CD4-positive, alpha-beta memory T cell (primary cell): ENCODE results near the gene SCGB2A2. TPM values are rescaled to one million over a fixed set of nuclear protein-coding genes. Genes with fewer than 3 reads are reported as not detected.

Experiments
- polyA plus RNA-seq, 2 donors: library from polyadenylated mRNA; unstranded; fragments of 300-500 nt; fragmentation: Illumina TruSeq; gene quantifications; one replicate each; pipeline ENCODE4 v1.2.3, GENCODE V29; 2021
- total RNA-seq, 2 experiments: library from RNA; stranded (reverse); gene quantifications; one replicate each; pipeline ENCODE4 v1.2.3, GENCODE V29; 2021

Gene SCGB2A2
- total and polyA plus RNA-seq, 4 experiments from 2014 or later, result not detected

Other genes with a start within 250 kb of the SCGB2A2 start
- gene INCENP, start 146.1 kb upstream of the SCGB2A2 start, total RNA-seq, result 10 to 100 TPM; 28.4 to 32.1 TPM
- gene INCENP, start 146.1 kb upstream of the SCGB2A2 start, polyA plus RNA-seq, result 1 to 10 TPM in 1 of 2 donors, not detected in 1; 2.7 TPM
- gene SCGB1D1, start 79.9 kb upstream of the SCGB2A2 start, total RNA-seq, result not detected
- not detected for gene SCGB1D1, start 79.9 kb upstream of the SCGB2A2 start, polyA plus RNA-seq
- gene SCGB2A1, start 61.5 kb upstream of the SCGB2A2 start, total RNA-seq, result not detected
- not detected for gene SCGB2A1, start 61.5 kb upstream of the SCGB2A2 start, polyA plus RNA-seq
- gene SCGB1D2, start 27.9 kb upstream of the SCGB2A2 start, total RNA-seq, result not detected
- not detected for gene SCGB1D2, start 27.9 kb upstream of the SCGB2A2 start, polyA plus RNA-seq
- not detected for gene SCGB1D4, start 28.9 kb downstream of the SCGB2A2 start, total RNA-seq
- gene SCGB1D4, start 28.9 kb downstream of the SCGB2A2 start, polyA plus RNA-seq, result not detected
- gene ASRGL1, start 67.3 kb downstream of the SCGB2A2 start, total RNA-seq, result 1 to 10 TPM; 1.2 to 2.1 TPM
- 1 to 10 TPM; 1.4 to 1.9 TPM for gene ASRGL1, start 67.3 kb downstream of the SCGB2A2 start, polyA plus RNA-seq
- not detected for gene SCGB1A1, start 148.9 kb downstream of the SCGB2A2 start, total RNA-seq
- not detected for gene SCGB1A1, start 148.9 kb downstream of the SCGB2A2 start, polyA plus RNA-seq